Measurements from ENCODE around the gene DPP10.
"Not testable (repeated sequence)": the region's sequence is repeated elsewhere in the genome, so short reads cannot be mapped to it uniquely, and the experiment has no call there.

Gene DPP10

DNA sequence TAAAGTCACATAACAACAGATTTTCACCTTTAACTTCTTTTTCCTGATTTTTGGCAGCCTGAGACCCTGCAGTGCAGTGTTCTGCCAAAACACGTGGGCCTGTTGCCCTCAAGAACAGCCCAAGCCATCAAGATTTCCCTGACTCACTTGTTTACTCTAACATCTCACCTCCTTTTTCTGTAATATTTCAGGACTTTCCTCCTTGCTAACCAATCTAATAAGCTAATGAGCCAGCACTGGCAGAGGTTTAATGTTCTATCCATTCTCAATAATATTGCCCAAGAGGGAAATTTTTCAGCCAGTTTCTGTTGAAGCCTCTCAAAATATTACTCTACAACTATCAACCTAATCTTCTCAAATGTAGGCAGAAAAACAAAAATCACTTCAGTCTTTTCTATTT lies 635.2 kb downstream of the DPP10 start:
- no peak overlapping the region for H3K27ac ChIP-seq
- TF ChIP-seq, protein P1, sequence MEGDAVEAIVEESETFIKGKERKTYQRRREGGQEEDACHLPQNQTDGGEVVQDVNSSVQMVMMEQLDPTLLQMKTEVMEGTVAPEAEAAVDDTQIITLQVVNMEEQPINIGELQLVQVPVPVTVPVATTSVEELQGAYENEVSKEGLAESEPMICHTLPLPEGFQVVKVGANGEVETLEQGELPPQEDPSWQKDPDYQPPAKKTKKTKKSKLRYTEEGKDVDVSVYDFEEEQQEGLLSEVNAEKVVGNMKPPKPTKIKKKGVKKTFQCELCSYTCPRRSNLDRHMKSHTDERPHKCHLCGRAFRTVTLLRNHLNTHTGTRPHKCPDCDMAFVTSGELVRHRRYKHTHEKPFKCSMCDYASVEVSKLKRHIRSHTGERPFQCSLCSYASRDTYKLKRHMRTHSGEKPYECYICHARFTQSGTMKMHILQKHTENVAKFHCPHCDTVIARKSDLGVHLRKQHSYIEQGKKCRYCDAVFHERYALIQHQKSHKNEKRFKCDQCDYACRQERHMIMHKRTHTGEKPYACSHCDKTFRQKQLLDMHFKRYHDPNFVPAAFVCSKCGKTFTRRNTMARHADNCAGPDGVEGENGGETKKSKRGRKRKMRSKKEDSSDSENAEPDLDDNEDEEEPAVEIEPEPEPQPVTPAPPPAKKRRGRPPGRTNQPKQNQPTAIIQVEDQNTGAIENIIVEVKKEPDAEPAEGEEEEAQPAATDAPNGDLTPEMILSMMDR (conservative IDR thresholded peaks at IDR 0.05): no peak
- TF ChIP-seq ZFX (IDR thresholded peaks at IDR 0.05): no peak

DNA sequence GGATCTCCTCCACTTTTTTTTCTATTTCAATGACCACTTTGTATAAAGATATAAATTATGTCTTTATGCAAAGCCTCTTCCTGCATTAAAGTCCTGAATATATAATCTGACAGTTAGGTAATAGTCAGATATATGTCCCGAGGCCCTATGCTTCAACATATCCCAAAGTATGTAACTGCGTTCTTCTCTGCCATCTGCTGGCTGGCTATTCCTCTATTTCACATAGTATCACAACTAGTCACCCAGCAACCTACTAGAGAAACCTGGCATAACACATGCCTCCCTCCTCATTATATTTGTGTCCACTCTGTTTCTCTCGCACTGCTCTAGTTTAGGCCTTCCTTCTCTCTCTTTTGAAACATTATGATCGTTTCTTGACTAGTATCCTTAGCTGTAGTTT lies 640.8 kb downstream of the DPP10 start:
- TF ChIP-seq, protein P1 (conservative IDR thresholded peaks at IDR 0.05): peak; percentile 35
- TF ChIP-seq ZFX (IDR thresholded peaks at IDR 0.05): no peak
- H3K27ac ChIP-seq: no peak overlapping the region

DNA sequence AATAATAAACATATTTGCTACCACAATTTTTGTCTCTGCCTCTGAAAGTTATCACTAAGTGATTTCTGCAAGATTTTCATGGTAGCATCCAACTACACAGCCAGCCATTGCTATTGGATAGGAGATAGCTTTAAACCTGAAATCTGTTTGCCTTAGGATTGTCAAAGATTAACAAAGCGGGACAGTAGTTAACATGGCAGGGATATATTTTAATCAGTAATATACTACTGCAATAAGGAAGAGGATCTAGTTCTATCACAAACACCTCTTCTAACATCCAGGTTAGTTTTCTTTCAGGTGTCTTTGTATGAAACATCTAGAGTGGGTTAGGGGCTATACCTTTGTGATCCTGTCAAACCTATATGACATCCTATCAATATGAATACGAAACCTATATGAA lies 641.3 kb downstream of the DPP10 start:
- no peak overlapping the region for H3K27ac ChIP-seq
- TF ChIP-seq ZFX (IDR thresholded peaks at IDR 0.05): no peak
- TF ChIP-seq, protein P1 (conservative IDR thresholded peaks at IDR 0.05): no peak

DNA sequence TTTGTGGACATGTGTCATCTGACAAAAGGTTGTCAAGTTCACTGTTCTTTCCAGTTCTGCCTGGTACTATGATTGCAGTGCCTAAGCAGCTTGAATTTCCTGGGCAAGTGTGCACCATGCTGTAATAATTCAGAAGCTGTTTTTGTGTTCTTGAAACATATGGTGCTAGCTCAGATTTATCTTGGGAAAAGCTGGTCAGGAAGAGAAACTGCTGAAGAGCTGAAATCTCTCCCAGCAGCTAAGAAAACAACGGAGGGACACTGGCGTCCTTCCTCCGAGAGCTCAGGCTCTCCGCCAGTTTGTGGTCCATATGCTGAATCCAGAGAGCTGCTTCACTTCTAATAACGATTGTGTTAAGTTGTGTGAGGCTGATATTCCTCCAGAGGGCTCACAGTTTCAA lies 642.0 kb downstream of the DPP10 start:
- H3K27ac ChIP-seq: no peak overlapping the region
- TF ChIP-seq, protein P1 (conservative IDR thresholded peaks at IDR 0.05): no peak
- TF ChIP-seq ZFX (IDR thresholded peaks at IDR 0.05): no peak

DNA sequence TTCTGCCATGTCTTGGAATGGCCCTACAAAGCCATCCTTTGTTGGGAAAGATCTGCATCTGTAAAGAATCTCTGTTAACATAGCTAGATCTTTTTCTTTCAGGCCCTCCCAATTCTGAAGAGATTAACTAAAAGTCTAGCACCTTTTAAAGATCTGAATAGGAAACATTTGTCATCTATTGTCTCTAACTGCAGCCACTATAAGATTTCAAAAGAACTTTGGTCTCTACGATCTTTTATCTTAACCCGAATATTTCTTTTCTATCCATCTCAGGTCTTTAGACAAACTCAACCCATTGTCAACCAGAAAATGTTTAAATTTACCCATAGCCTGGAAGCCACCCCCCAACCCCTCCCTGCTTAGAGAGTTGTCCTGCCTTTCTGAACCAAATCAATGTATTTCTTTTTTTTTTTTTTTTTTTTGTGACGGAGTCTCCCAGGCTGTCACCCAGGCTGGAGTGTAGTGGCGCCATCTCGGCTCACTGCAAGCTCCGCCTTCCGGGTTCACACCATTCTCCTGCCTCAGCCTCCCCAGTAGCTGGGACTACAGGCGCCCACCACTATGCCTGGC lies 643.7 kb downstream of the DPP10 start:
- not testable (repeated sequence) for H3K27ac ChIP-seq

DNA sequence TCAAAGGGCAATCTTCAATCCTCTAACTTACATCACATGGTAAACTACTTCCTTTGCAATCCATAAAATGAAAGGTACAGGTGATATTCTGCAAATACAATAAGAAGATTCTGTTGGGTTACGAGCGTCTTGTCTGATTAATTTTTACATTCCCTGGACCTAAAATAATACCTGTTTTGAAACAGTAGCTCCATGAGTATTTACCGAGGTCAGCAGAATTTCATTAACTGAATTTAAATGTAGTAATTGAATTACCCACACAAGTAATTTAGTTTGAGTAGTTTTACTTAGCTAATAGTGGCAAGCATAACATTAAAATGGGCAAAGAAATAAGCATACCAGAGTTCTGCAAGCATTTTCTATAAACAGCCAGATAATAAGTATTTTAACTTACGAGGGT lies 652.0 kb downstream of the DPP10 start:
- TF ChIP-seq, protein P1 (conservative IDR thresholded peaks at IDR 0.05): no peak
- no peak for TF ChIP-seq ZFX (IDR thresholded peaks at IDR 0.05)
- no peak overlapping the region for H3K27ac ChIP-seq

DNA sequence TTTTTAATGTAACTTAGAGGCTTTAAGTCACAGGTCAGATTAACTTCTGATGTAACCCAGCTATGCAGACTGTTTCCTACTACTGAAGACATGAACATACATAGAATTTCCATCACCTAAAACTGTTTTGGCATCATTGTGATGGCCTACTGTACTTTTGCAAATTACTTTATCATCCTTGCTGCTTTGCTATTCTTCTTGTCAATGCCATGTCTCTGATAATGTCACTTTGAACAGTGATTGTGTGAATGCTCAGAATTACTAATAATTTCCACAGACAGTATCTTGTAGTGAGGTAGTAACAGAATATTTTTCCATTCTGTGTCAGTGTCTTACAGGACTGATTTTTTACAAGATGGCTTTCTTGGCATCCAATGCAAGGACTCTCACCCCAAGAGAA lies 663.5 kb downstream of the DPP10 start:
- TF ChIP-seq, protein P1 (conservative IDR thresholded peaks at IDR 0.05): no peak
- TF ChIP-seq ZFX (IDR thresholded peaks at IDR 0.05): no peak
- no peak overlapping the region for H3K27ac ChIP-seq

DNA sequence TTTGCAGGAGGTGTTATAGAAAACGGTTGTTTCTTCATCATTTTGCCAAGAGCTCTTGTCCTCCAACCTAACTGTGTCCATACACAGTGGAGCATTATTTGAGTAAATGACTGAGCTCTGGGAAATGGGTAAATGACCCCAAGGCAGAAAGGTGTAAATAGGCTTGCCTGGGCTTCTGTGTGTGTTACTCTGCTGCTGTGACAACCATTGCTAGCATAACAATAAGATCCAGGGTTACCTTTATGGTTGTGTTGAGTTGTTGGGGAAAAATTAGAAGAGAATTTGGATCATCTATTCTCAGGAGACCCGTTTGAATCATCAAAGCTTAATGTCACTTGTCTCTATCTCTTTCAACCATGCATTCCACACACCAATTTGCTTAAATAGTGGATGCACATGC lies 672.7 kb downstream of the DPP10 start:
- no peak for TF ChIP-seq ZFX (IDR thresholded peaks at IDR 0.05)
- TF ChIP-seq, protein P1 (conservative IDR thresholded peaks at IDR 0.05): no peak
- no peak overlapping the region for H3K27ac ChIP-seq

All from C4-2B (cell line).